Raji (cell line): ENCODE measurements around the gene SV2A.

Experiments
- POLR2A ChIP-seq: IDR thresholded peaks from 2 replicates; pipeline ENCODE4 v1.6.1; 2011; ENCODE audit warnings: low read depth, low read length, control low read depth; ENCODE audit not compliant: insufficient read depth

The SV2A gene

GRCh38 chr1:149933208-149933607 is 15.6 kb upstream of the SV2A start:
- no peak for TF ChIP-seq POLR2A

GRCh38 chr1:149932474-149932873 is 14.8 kb upstream of the SV2A start:
- no peak for TF ChIP-seq POLR2A

- TF ChIP-seq POLR2A = no peak
Observed at GRCh38 chr1:149931212-149931790, 13.7 kb upstream of the SV2A start.

- no peak for TF ChIP-seq POLR2A
Observed at GRCh38 chr1:149929856-149930255, 12.2 kb upstream of the SV2A start.

- no peak for TF ChIP-seq POLR2A
Observed at GRCh38 chr1:149928401-149928724, 10.7 kb upstream of the SV2A start.

- peak; percentile 93 for TF ChIP-seq POLR2A
Observed at GRCh38 chr1:149927563-149928400, 10.1 kb upstream of the SV2A start, which contains the start of gene SF3B4. SF3B4 (minus strand) TSS chr1:149927803; CDS start chr1:149927759, 44 bp downstream.

GRCh38 chr1:149927056-149927562 is 9.5 kb upstream of the SV2A start:
- no peak for TF ChIP-seq POLR2A

GRCh38 chr1:149926296-149926695 is 8.7 kb upstream of the SV2A start:
- no peak for TF ChIP-seq POLR2A

GRCh38 chr1:149925751-149926150 is 8.1 kb upstream of the SV2A start:
- no peak for TF ChIP-seq POLR2A

- TF ChIP-seq POLR2A = no peak
Observed at GRCh38 chr1:149925345-149925744, 7.7 kb upstream of the SV2A start.

GRCh38 chr1:149923626-149924025 is 6.0 kb upstream of the SV2A start:
- TF ChIP-seq POLR2A = no peak

GRCh38 chr1:149916898-149917252 is 769 bp downstream of the SV2A start:
- no peak for TF ChIP-seq POLR2A

- TF ChIP-seq POLR2A = no peak
Observed at GRCh38 chr1:149916193-149916897, 1.3 kb downstream of the SV2A start.

- no peak for TF ChIP-seq POLR2A
Observed at GRCh38 chr1:149915429-149916192, 2.0 kb downstream of the SV2A start.

GRCh38 chr1:149914545-149914944 is 3.1 kb downstream of the SV2A start:
- TF ChIP-seq POLR2A = no peak
